ENCODE data around the gene MAD1L1.

The MAD1L1 gene

DNA sequence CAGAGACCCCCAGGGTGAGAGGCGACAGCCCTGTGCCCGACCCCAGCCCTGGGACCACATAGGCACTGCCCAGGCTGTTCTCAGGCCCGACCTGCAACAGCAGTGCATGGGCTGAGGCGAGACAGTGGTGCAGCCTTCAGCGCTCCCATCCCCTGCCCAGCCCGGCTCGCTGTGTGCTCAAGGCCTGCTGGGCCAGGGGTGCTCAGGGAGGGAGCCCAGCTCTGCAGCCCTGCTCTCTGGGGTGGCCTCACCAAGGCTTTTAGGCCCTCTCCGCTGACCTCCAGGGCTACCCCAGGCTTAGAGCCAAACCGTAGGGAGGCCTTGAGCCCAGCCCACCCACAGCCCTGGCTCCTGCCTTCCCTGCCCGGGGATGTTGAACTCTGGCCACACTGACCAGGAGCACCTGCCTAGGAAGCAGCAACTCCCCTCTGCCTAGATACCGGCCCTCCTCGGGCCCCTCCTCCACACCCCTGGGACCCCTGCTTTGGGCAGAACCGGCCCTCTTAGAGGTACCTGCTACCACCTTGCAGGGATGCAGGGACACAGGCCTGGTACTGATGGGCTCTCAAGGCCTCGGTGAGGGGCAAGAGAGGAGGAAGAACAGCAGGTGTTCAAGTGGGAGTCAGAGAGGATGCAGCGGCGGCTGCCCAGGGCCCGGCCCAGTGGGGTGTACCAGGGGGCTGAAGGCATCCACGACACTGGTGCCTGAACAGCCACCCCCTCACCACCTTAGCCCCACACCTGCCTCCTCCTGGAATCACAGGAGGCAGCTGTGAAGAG lies 331.1 kb downstream of the MAD1L1 start:
- H3K27me3 ChIP-seq (ENCODE audit: insufficient read depth, low read length, poor library complexity) = no peaks in the 10 kb centered on the region
- no peaks in the 10 kb centered on the region for H3K9me3 ChIP-seq (ENCODE audit: insufficient read depth, low read length, severe bottlenecking)
- DNase-seq = no peak
- TF ChIP-seq, protein P1, sequence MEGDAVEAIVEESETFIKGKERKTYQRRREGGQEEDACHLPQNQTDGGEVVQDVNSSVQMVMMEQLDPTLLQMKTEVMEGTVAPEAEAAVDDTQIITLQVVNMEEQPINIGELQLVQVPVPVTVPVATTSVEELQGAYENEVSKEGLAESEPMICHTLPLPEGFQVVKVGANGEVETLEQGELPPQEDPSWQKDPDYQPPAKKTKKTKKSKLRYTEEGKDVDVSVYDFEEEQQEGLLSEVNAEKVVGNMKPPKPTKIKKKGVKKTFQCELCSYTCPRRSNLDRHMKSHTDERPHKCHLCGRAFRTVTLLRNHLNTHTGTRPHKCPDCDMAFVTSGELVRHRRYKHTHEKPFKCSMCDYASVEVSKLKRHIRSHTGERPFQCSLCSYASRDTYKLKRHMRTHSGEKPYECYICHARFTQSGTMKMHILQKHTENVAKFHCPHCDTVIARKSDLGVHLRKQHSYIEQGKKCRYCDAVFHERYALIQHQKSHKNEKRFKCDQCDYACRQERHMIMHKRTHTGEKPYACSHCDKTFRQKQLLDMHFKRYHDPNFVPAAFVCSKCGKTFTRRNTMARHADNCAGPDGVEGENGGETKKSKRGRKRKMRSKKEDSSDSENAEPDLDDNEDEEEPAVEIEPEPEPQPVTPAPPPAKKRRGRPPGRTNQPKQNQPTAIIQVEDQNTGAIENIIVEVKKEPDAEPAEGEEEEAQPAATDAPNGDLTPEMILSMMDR (IDR thresholded peaks at IDR 0.05; ENCODE audit: borderline replicate concordance, extremely low read depth, low read length, poor library complexity, severe bottlenecking) = no peak
- no peak overlapping the region for H3K4me3 ChIP-seq (ENCODE audit: low read depth in 1 of 2, low read length in 2 of 2)
- H3K79me2 ChIP-seq (ENCODE audit: insufficient read depth, low read length) = 0 out of 2 replicates have a peak, but pooled peaks cover 6% of the 10 kb centered on the region
- H3K36me3 ChIP-seq (ENCODE audit: insufficient read depth, low read length) = peaks cover 40% of the 10 kb centered on the region
- no peak overlapping the region for H3K27ac ChIP-seq (ENCODE audit: low read length)
- no peak overlapping the region for H2AFZ ChIP-seq (ENCODE audit: low read depth, low read length)
- peaks cover 55% of the 10 kb centered on the region for H4K20me1 ChIP-seq (ENCODE audit: insufficient read depth, low read length)
- no peak overlapping the region for H3K9ac ChIP-seq (ENCODE audit: low read depth, low read length)
- no peaks in the 10 kb centered on the region for H3K4me1 ChIP-seq (ENCODE audit: insufficient read depth, low read length)
- ATAC-seq (ENCODE audit: insufficient read depth, low read depth) = no peak
- no peak overlapping the region for H3K4me2 ChIP-seq (ENCODE audit: insufficient read depth, low read length)

DNA sequence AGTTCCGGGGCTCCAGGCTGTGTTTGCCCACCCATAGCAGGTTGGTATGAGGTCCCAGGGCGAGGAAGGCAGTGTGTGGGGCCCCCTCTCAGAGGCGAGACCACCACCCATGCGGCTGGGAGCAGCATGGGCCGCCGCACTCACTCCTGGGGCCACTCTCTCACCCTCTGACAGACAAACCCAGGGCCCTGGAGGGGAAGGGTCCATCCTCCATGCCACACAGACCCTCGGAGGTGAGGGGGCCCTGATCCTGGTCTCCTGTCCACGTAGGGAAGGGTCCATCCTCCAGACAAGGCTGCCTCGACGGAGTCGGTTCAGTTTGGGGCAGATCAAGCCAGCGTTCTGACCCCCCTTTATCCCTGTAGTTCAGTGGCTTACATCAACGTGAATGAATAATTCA lies 331.9 kb downstream of the MAD1L1 start:
- peaks cover 45% of the 10 kb centered on the region for H3K36me3 ChIP-seq (ENCODE audit: insufficient read depth, low read length)
- H2AFZ ChIP-seq (ENCODE audit: low read depth, low read length) = no peak overlapping the region
- H3K4me1 ChIP-seq (ENCODE audit: insufficient read depth, low read length) = no peaks in the 10 kb centered on the region
- TF ChIP-seq, protein P1 (IDR thresholded peaks at IDR 0.05; ENCODE audit: borderline replicate concordance, extremely low read depth, low read length, poor library complexity, severe bottlenecking) = no peak
- TF ChIP-seq EZH2 (IDR thresholded peaks at IDR 0.05; ENCODE audit: borderline replicate concordance, low read depth, low read length, severe bottlenecking) = no peak
- H3K4me2 ChIP-seq (ENCODE audit: insufficient read depth, low read length) = no peak overlapping the region
- ATAC-seq (ENCODE audit: insufficient read depth, low read depth) (no peak), DNase-seq (no peak)
- H3K79me2 ChIP-seq (ENCODE audit: insufficient read depth, low read length) = 0 out of 2 replicates have a peak, but pooled peaks cover 6% of the 10 kb centered on the region
- H4K20me1 ChIP-seq (ENCODE audit: insufficient read depth, low read length) = peaks cover 50% of the 10 kb centered on the region
- H3K9me3 ChIP-seq (ENCODE audit: insufficient read depth, low read length, severe bottlenecking) = no peaks in the 10 kb centered on the region
- H3K4me3 ChIP-seq (ENCODE audit: low read depth in 1 of 2, low read length in 2 of 2) = no peak overlapping the region
- H3K27ac ChIP-seq (ENCODE audit: low read length) = no peak overlapping the region
- H3K9ac ChIP-seq (ENCODE audit: low read depth, low read length) = no peak overlapping the region
- H3K27me3 ChIP-seq (ENCODE audit: insufficient read depth, low read length, poor library complexity) = no peaks in the 10 kb centered on the region

DNA sequence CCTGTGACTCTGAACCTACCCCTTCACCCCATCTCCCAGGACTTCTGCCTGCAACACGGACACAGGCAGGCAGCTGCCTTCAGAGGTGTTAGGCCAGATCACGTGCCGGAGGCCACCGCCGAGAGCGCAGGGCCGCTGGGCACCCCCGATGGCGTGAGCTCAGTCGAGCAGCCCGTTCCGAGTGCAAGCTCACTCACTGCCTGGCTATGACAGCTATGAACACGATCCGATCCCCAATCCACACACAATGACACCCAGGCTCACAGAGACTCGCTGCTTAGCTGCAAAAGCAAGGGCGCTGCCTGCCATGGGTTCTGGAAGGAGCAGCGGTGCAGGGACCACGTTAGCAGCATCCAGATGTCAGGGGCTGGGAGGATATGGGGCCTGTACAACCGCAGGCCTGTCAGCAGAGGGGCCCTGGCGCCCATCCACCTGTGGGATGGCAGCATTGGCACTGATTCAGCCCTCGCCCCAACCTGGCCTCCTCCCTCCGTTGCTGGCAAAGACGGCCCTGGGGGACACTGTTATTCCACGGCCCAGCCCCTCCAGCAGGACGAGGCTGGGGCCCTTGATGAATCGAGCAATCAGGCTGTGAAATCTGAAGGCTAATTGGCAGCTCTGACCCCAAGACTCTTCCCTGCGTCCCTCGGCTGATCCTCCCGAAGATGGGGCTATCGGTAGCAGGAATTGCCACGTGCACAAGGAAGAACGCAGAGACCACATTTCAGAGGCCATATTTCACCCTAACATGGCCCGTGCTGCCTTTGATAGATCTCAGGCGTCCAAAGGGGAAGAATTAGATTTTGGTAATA lies 332.6 kb downstream of the MAD1L1 start:
- no peak overlapping the region for H3K4me3 ChIP-seq (ENCODE audit: low read depth in 1 of 2, low read length in 2 of 2)
- H3K4me2 ChIP-seq (ENCODE audit: insufficient read depth, low read length) = no peak overlapping the region
- no peak overlapping the region for H3K9ac ChIP-seq (ENCODE audit: low read depth, low read length)
- no peaks in the 10 kb centered on the region for H3K9me3 ChIP-seq (ENCODE audit: insufficient read depth, low read length, severe bottlenecking)
- ATAC-seq (ENCODE audit: insufficient read depth, low read depth) (no peak), DNase-seq (no peak)
- H2AFZ ChIP-seq (ENCODE audit: low read depth, low read length) = no peak overlapping the region
- peaks cover 52% of the 10 kb centered on the region for H4K20me1 ChIP-seq (ENCODE audit: insufficient read depth, low read length)
- 0 out of 2 replicates have a peak, but pooled peaks cover 6% of the 10 kb centered on the region for H3K79me2 ChIP-seq (ENCODE audit: insufficient read depth, low read length)
- H3K27ac ChIP-seq (ENCODE audit: low read length) = no peak overlapping the region
- H3K27me3 ChIP-seq (ENCODE audit: insufficient read depth, low read length, poor library complexity) = no peaks in the 10 kb centered on the region
- TF ChIP-seq, protein P1 (IDR thresholded peaks at IDR 0.05; ENCODE audit: borderline replicate concordance, extremely low read depth, low read length, poor library complexity, severe bottlenecking) = no peak
- no peak for TF ChIP-seq EZH2 (IDR thresholded peaks at IDR 0.05; ENCODE audit: borderline replicate concordance, low read depth, low read length, severe bottlenecking)
- no peaks in the 10 kb centered on the region for H3K4me1 ChIP-seq (ENCODE audit: insufficient read depth, low read length)
- peaks cover 49% of the 10 kb centered on the region for H3K36me3 ChIP-seq (ENCODE audit: insufficient read depth, low read length)

Measured in DND-41 (cell line).